K562 (cell line): Measurements from ENCODE around the gene RHEBL1. TPM values are rescaled to one million over a fixed set of nuclear protein-coding genes. Genes with fewer than 3 reads are reported as not detected.

Experiments used
- ESRRB ChIP-seq: fragments of 250-450 bp; sonication (Bioruptor Pico); IDR thresholded peaks from 2 replicates; pipeline ENCODE4 v1.5.0; 2020; ENCODE audit warnings: mild to moderate bottlenecking, moderate library complexity, borderline replicate concordance
- PPARD ChIP-seq: fragments of 250-450 bp; sonication (Bioruptor Pico); IDR thresholded peaks from 2 replicates; pipeline ENCODE4 v1.8.0; 2022; ENCODE audit warnings: inconsistent platforms, mild to moderate bottlenecking, moderate library complexity
- SMAD2 ChIP-seq: fragments of 150-350 bp; IDR thresholded peaks from 2 replicates; pipeline ENCODE4 v1.6.1; 2014; ENCODE audit warnings: low read depth, mild to moderate bottlenecking, low read length
- polyA plus RNA-seq, 8 experiments: library from polyadenylated mRNA; depleted of rRNA in 4 of 8; stranded (reverse) in 5 of 8; unstranded in 3 of 8; fragments of >200 nt; fragmentation: Nextera tagmentation in 2 of 8; fragmentation: Illumina TruSeq in 1 of 8; extraction: Ambion mirVana in 2 of 8; extraction: Trizol in 1 of 8; gene quantifications; 2 replicates each; pipeline versions ENCODE4 v1.2.1 to v1.2.3, GENCODE V29; 2011 to 2014; ENCODE audit warnings: inconsistent platforms in 1 of 8, missing spikeins in 1 of 8
- total RNA-seq, 7 experiments: library from RNA; depleted of rRNA in 6 of 7; stranded (reverse); fragments of >200 nt in 6 of 7; fragmentation: Illumina TruSeq in 2 of 7; extraction: Trizol in 2 of 7; gene quantifications; 2 replicates each; pipeline versions ENCODE4 v1.2.1 to v1.2.3, GENCODE V29; 2011 to 2021; ENCODE audit warnings: low replicate concordance in 1 of 7
- TF ChIP-seq, protein P1 (sequence below), 2 experiments: fragments of 450-650 bp; formaldehyde crosslinking in 1 of 2; IDR thresholded peaks; 2 replicates each; pipeline versions ENCODE4 v1.4.0 to v1.6.1; 2014 to 2020; ENCODE audit warnings: mild to moderate bottlenecking in 2 of 2, borderline replicate concordance in 1 of 2, low read depth in 1 of 2

RHEBL1 gene
- total and polyA plus RNA-seq, 9 of the 15 experiments (the other 6 are each of a cell fraction or from before 2014, with no cell fraction given): 4.3 to 36.1 (median 8.2) TPM

DNA sequence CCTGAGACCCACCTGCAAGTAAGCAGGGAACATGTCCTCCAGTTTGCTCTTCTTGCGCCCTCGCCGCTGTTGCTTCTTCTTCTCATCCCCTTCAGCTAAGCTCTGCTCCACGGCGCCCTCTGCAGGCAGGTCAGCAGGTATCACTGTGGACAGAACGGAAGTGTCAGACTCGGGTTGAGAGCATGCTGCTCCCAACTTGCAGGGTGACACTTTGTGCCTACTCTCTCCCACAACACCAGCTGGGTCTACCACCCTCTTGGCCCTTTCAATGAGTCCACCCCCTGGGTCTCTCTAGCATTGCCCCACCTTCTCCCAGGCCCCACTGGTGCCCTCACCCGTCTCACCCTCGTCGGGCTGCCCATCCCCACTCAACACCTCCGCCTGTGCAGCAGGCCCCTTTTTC, 25.9 kb downstream of the RHEBL1 start (continued):
- TF ChIP-seq, protein P1, sequence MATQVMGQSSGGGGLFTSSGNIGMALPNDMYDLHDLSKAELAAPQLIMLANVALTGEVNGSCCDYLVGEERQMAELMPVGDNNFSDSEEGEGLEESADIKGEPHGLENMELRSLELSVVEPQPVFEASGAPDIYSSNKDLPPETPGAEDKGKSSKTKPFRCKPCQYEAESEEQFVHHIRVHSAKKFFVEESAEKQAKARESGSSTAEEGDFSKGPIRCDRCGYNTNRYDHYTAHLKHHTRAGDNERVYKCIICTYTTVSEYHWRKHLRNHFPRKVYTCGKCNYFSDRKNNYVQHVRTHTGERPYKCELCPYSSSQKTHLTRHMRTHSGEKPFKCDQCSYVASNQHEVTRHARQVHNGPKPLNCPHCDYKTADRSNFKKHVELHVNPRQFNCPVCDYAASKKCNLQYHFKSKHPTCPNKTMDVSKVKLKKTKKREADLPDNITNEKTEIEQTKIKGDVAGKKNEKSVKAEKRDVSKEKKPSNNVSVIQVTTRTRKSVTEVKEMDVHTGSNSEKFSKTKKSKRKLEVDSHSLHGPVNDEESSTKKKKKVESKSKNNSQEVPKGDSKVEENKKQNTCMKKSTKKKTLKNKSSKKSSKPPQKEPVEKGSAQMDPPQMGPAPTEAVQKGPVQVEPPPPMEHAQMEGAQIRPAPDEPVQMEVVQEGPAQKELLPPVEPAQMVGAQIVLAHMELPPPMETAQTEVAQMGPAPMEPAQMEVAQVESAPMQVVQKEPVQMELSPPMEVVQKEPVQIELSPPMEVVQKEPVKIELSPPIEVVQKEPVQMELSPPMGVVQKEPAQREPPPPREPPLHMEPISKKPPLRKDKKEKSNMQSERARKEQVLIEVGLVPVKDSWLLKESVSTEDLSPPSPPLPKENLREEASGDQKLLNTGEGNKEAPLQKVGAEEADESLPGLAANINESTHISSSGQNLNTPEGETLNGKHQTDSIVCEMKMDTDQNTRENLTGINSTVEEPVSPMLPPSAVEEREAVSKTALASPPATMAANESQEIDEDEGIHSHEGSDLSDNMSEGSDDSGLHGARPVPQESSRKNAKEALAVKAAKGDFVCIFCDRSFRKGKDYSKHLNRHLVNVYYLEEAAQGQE (IDR thresholded peaks at IDR 0.05; ENCODE audit: borderline replicate concordance): no peak; the same call in 1 of the 2 replicates
- TF ChIP-seq, protein P1 (CRISPR knock-in tag; IDR thresholded peaks at IDR 0.05; ENCODE audit: low read depth): no peak
- no peak for TF ChIP-seq SMAD2
- no peak for TF ChIP-seq ESRRB (CRISPR knock-in tag)
- TF ChIP-seq PPARD: no peak
